ENCODE measurements around the gene REN. TPM values are rescaled to one million over a fixed set of nuclear protein-coding genes. Genes with fewer than 3 reads are reported as not detected.

The REN gene
- polyA plus RNA-seq, 3 donors = 64.3 to 197 (median 111) TPM

- no peak for DNase-seq (ENCODE audit: low read depth in 3 of 3, low spot score in 2 of 3)
Observed at GRCh38 chr1:204155881-204156280, 10.3 kb downstream of the REN start.

- no peak for DNase-seq (ENCODE audit: low read depth in 3 of 3, low spot score in 2 of 3)
Observed at GRCh38 chr1:204154568-204155255, 11.4 kb downstream of the REN start.

- DNase-seq (ENCODE audit: low read depth in 3 of 3, low spot score in 2 of 3) = no peak
Observed at GRCh38 chr1:204153667-204154066, 12.5 kb downstream of the REN start.

- DNase-seq (ENCODE audit: low read depth in 3 of 3, low spot score in 2 of 3) = no peak
Observed at GRCh38 chr1:204152310-204153044, 13.7 kb downstream of the REN start.

GRCh38 chr1:204151552-204152309 is 14.4 kb downstream of the REN start, which contains the start of gene ETNK2:
Gene ETNK2 (minus strand): TSS chr1:204152044. CDS start chr1:204151852, 192 bp downstream.
- DNase-seq (ENCODE audit: low read depth in 3 of 3, low spot score in 2 of 3) = no peak

- DNase-seq (ENCODE audit: low read depth in 3 of 3, low spot score in 2 of 3) = no peak
Observed at GRCh38 chr1:204150702-204151551, 15.2 kb downstream of the REN start.

GRCh38 chr1:204149635-204150565 is 16.2 kb downstream of the REN start:
- DNase-seq (ENCODE audit: low read depth in 3 of 3, low spot score in 2 of 3) = no peak

- no peak for DNase-seq (ENCODE audit: low read depth in 3 of 3, low spot score in 2 of 3)
Observed at GRCh38 chr1:204149107-204149506, 17.0 kb downstream of the REN start.

GRCh38 chr1:204147406-204148383 is 18.4 kb downstream of the REN start:
- no peak for DNase-seq (ENCODE audit: low read depth in 3 of 3, low spot score in 2 of 3)

GRCh38 chr1:204146965-204147364 is 19.2 kb downstream of the REN start:
- no peak for DNase-seq (ENCODE audit: low read depth in 3 of 3, low spot score in 2 of 3)

GRCh38 chr1:204146309-204146708 is 19.8 kb downstream of the REN start:
- DNase-seq (ENCODE audit: low read depth in 3 of 3, low spot score in 2 of 3) = no peak

- DNase-seq (ENCODE audit: low read depth in 3 of 3, low spot score in 2 of 3) = no peak
Observed at GRCh38 chr1:204145033-204145504, 21.1 kb downstream of the REN start.

- no peak for DNase-seq (ENCODE audit: low read depth in 3 of 3, low spot score in 2 of 3)
Observed at GRCh38 chr1:204143276-204144041, 22.7 kb downstream of the REN start.

GRCh38 chr1:204142032-204142974 is 23.8 kb downstream of the REN start:
- DNase-seq (ENCODE audit: low read depth in 3 of 3, low spot score in 2 of 3) = no peak

- no peak for DNase-seq (ENCODE audit: low read depth in 3 of 3, low spot score in 2 of 3)
Observed at GRCh38 chr1:204141131-204141530, 25.0 kb downstream of the REN start.

GRCh38 chr1:204139952-204140351 is 26.2 kb downstream of the REN start:
- DNase-seq (ENCODE audit: low read depth in 3 of 3, low spot score in 2 of 3) = no peak
